Mesenchymal stem cell (in vitro differentiated cells and primary cell): Measurements from ENCODE around the gene URI1.
"Not testable (repeated sequence)": the region's sequence is repeated elsewhere in the genome, so short reads cannot be mapped to it uniquely, and the experiment has no call there.

Experiments
- DNase-seq: peaks from one replicate; pipeline ENCODE4 v3.0.0-alpha.2; 2013
- H2AFZ ChIP-seq: one replicate; pipeline ENCODE4 v1.6.1; 2013; ENCODE audit warnings: low read depth, mild to moderate bottlenecking, control low read depth, inconsistent platforms, low read length, moderate library complexity
- H2AK5ac ChIP-seq: 2 replicates; pipeline ENCODE4 v1.6.1; 2013; ENCODE audit warnings: low read length, moderate library complexity, mild to moderate bottlenecking, inconsistent platforms; ENCODE audit not compliant: severe bottlenecking
- H2BK120ac ChIP-seq: one replicate; pipeline ENCODE4 v1.6.1; 2013; ENCODE audit warnings: low read depth, mild to moderate bottlenecking, inconsistent platforms, low read length, moderate library complexity
- H2BK12ac ChIP-seq, 2 experiments: one replicate each; pipeline ENCODE4 v1.6.1; 2013; ENCODE audit warnings: inconsistent platforms in 2 of 2, low read length in 2 of 2, mild to moderate bottlenecking in 2 of 2, moderate library complexity in 2 of 2, control low read depth in 1 of 2
- H2BK15ac ChIP-seq: one replicate; pipeline ENCODE4 v1.6.1; 2013; ENCODE audit warnings: mild to moderate bottlenecking, low read depth, inconsistent platforms; ENCODE audit not compliant: poor library complexity, severe bottlenecking
- H2BK5ac ChIP-seq: 2 replicates; pipeline ENCODE4 v1.6.1; 2013; ENCODE audit warnings: low read depth, mild to moderate bottlenecking, low read length, control low read depth, inconsistent platforms; ENCODE audit not compliant: poor library complexity, severe bottlenecking
- H3K14ac ChIP-seq, 2 experiments: one replicate each; pipeline ENCODE4 v1.6.1; 2013; ENCODE audit warnings: inconsistent platforms in 2 of 2, low read length in 2 of 2, control low read depth in 1 of 2, mild to moderate bottlenecking in 1 of 2, moderate library complexity in 1 of 2
- H3K18ac ChIP-seq, 2 experiments: one replicate each; pipeline ENCODE4 v1.6.1; 2013; ENCODE audit warnings: inconsistent platforms in 2 of 2, low read length in 2 of 2, control low read depth in 1 of 2, low read depth in 1 of 2, mild to moderate bottlenecking in 1 of 2
- H3K23ac ChIP-seq, 2 experiments: one replicate each; pipeline ENCODE4 v1.6.1; 2013; ENCODE audit warnings: inconsistent platforms in 2 of 2, low read length in 2 of 2, mild to moderate bottlenecking in 2 of 2, moderate library complexity in 2 of 2, control low read depth in 1 of 2
- H3K27ac ChIP-seq: 2 replicates; pipeline ENCODE4 v1.5.1; 2013; ENCODE audit warnings: mild to moderate bottlenecking, moderate library complexity, low read length, control low read depth, inconsistent platforms; ENCODE audit not compliant: poor library complexity, severe bottlenecking
- H3K27me3 ChIP-seq, 2 experiments: 2 replicates each; pipeline versions ENCODE4 v1.6.1 to v1.7.0; 2013; ENCODE audit warnings: low read length in 2 of 2, mild to moderate bottlenecking in 2 of 2, moderate library complexity in 2 of 2, control low read depth in 1 of 2, inconsistent platforms in 1 of 2; ENCODE audit not compliant: control insufficient read depth in 1 of 2, insufficient read depth in 1 of 2
- H3K36me3 ChIP-seq, 2 experiments: 2 replicates each; pipeline versions ENCODE4 v1.6.1 to v1.7.0; 2013; ENCODE audit warnings: low read length in 2 of 2, control low read depth in 1 of 2, inconsistent platforms in 1 of 2, low read depth in 1 of 2, mild to moderate bottlenecking in 1 of 2; ENCODE audit not compliant: insufficient read depth in 2 of 2, control insufficient read depth in 1 of 2
- H3K4ac ChIP-seq, 2 experiments: one replicate each; pipeline ENCODE4 v1.6.1; 2013; ENCODE audit warnings: inconsistent platforms in 2 of 2, low read length in 2 of 2, mild to moderate bottlenecking in 2 of 2, moderate library complexity in 2 of 2, control low read depth in 1 of 2, low read depth in 1 of 2
- H3K4me1 ChIP-seq: 2 replicates; pipeline ENCODE4 v1.6.1; 2013; ENCODE audit warnings: low read depth, low read length, control low read depth; ENCODE audit not compliant: control insufficient read depth, insufficient read depth
- H3K4me2 ChIP-seq: 2 replicates; pipeline ENCODE4 v1.6.1; 2013; ENCODE audit warnings: low read length, mild to moderate bottlenecking, inconsistent platforms; ENCODE audit not compliant: poor library complexity, severe bottlenecking
- H3K4me3 ChIP-seq, 2 experiments: 2 replicates each; pipeline versions ENCODE4 v1.5.1 to v1.7.0; 2013; ENCODE audit warnings: low read length in 2 of 2, mild to moderate bottlenecking in 2 of 2, control low read depth in 1 of 2, low read depth in 1 of 2; ENCODE audit not compliant: insufficient read depth in 1 of 2
- H3K79me1 ChIP-seq: replicated peaks from 2 replicates; pipeline ENCODE4 v1.6.1; 2013; ENCODE audit warnings: mild to moderate bottlenecking, control low read depth, low read length, inconsistent platforms; ENCODE audit not compliant: poor library complexity, severe bottlenecking
- H3K9ac ChIP-seq: 2 replicates; pipeline ENCODE4 v1.7.0; 2013; ENCODE audit warnings: mild to moderate bottlenecking, low read length, moderate library complexity
- H3K9me3 ChIP-seq: 2 replicates; pipeline ENCODE4 v1.7.0; 2013; ENCODE audit warnings: mild to moderate bottlenecking, low read length; ENCODE audit not compliant: control insufficient read depth
- H4K8ac ChIP-seq: one replicate; pipeline ENCODE4 v1.6.1; 2013; ENCODE audit warnings: inconsistent platforms, mild to moderate bottlenecking, low read length, moderate library complexity
- H4K91ac ChIP-seq: one replicate; pipeline ENCODE4 v1.6.1; 2013; ENCODE audit warnings: mild to moderate bottlenecking, low read length, inconsistent platforms
- WGBS: methylation state at CpG from one replicate; pipeline ENCODE4 v1.1.7; 2013; ENCODE audit warnings: mixed read lengths; 5-methylcytosine and 5-hydroxymethylcytosine counted together

The URI1 gene

DNA sequence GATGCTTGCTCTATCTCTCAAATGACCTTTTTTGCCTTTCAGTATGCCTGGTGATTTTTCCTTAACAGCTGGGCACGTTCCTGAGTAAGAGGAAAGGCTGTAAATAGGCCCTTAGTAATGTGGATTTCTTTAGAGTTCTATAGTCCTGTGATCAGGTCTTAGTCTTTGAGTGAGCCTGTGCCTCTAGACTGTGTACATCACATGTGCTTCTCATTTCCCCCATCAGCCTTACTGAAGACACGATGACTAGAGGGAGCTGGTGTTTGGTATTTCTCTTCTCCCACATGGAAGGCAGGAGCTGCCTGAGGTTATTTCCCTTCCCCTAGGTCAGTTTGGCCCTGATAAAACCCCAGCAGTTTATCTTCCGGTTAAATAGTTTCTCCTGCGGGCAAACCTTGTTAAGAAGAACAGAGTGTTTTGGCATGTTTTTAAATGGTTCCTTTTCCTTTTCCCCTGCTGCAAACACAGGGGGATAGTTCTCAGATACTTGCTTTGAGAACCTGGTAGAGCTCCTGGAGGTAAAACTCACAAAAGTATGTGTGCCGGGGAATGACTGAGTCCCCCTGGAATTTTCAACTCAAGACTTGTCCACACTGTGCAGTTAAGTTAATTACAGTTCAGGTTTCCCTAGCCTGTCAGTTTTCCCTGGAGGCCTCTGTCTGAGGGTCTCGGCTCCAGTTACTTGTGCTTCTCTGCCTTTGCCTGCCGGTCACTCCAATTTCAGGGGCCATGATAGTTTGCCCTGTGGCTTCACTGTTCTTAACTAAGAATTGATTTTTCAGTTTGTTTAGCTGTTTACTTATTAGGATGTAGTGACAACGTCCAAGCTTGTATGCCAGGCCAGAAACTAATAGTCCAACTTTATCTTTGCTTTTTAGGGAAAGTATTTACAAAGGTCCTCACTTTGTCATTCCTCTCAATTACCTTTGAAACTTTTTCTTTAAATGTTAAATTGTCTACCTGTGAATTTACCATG, 94.4 kb downstream of the URI1 start:
- Histone ChIP-seq H3K23ac (no peak overlapping the region), H3K4ac (no peak overlapping the region), H3K79me1 (peaks cover 3% of the 10 kb centered on the region), H3K18ac (no peak overlapping the region), H3K27ac (peak overlapping the region; percentile 95), H2BK12ac (no peak overlapping the region), H3K36me3 (peaks cover 5 to 50% of the 10 kb centered on the region in 2 experiments), H2BK5ac (peak overlapping the region; percentile 48), H2BK15ac (no peak overlapping the region), H3K9me3 (peaks cover 3% of the 10 kb centered on the region), H4K91ac (no peak overlapping the region), H2AFZ (no peak overlapping the region), H2BK120ac (no peak overlapping the region), H3K27me3 (no peaks in the 10 kb centered on the region), H4K8ac (no peak overlapping the region), H2AK5ac (no peak overlapping the region), H3K4me3 (no peak overlapping the region), H3K14ac (no peak overlapping the region), H3K4me1 (peaks cover 5% of the 10 kb centered on the region), H3K9ac (no peak overlapping the region), H3K4me2 (peak overlapping the region; percentile 1)
- 76% methylated on average over 7 of the region's 8 CpGs for WGBS
- peak; percentile 3 for DNase-seq

DNA sequence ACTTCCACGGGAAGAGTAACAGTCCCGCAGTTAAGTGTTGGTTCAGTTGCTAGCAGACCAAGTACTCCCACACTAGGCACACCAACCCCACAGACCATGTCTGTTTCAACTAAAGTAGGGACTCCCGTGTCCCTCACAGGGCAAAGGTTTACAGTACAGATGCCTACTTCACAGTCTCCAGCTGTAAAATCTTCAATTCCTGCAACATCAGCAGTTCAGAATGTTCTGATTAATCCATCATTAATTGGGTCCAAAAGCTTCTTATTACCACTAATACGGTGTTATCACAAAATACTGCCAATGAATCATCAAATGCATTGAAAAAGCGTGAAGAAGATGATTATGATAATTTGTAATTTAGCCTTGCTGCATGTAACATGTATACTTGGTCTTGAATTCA, 95.8 kb downstream of the URI1 start:
- H3K4me3 ChIP-seq = no peak overlapping the region
- DNase-seq = no peak
- no peak overlapping the region for H2AK5ac ChIP-seq
- H2BK5ac ChIP-seq = no peak overlapping the region
- H2BK120ac ChIP-seq = no peak overlapping the region
- H3K9ac ChIP-seq = no peak overlapping the region
- H3K14ac ChIP-seq = no peak overlapping the region
- no peak overlapping the region for H3K18ac ChIP-seq
- H3K9me3 ChIP-seq = peaks cover 3% of the 10 kb centered on the region
- H3K4ac ChIP-seq = no peak overlapping the region
- H3K27me3 ChIP-seq = no peaks in the 10 kb centered on the region
- H3K23ac ChIP-seq = no peak overlapping the region
- H3K79me1 ChIP-seq = peaks cover 4% of the 10 kb centered on the region
- 94% methylated on average over 4 of the region's 5 CpGs for WGBS
- no peak overlapping the region for H2AFZ ChIP-seq
- H3K4me2 ChIP-seq = no peak overlapping the region
- no peak overlapping the region for H3K27ac ChIP-seq
- H3K36me3 ChIP-seq = peaks cover 5 to 38% of the 10 kb centered on the region in 2 experiments
- peaks cover 5% of the 10 kb centered on the region for H3K4me1 ChIP-seq
- no peak overlapping the region for H4K91ac ChIP-seq
- H2BK12ac ChIP-seq = no peak overlapping the region
- H4K8ac ChIP-seq = no peak overlapping the region
- no peak overlapping the region for H2BK15ac ChIP-seq

DNA sequence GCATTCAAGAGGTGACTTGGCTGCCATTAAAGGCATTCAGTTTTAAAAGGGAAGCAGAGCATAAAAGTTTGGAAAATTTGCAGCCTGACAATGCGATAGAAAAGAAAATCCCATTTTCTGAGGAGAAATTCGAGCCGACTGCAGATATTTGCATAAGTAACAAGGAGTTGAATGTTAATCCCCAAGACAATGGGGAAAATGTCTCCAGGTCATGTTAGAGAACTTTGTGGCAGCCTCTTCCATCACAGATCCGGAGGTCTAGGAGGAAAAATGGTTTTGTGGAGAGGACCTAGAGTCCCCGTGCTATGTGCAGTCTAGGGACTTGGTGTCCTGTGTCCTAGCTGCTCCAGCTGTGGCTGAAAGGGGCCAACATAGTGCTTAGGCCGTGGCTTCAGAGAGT, 99.9 kb downstream of the URI1 start:
- H3K9me3 ChIP-seq, H3K4ac ChIP-seq, H3K9ac ChIP-seq, H3K23ac ChIP-seq, H2BK15ac ChIP-seq, H4K8ac ChIP-seq, DNase-seq, H3K18ac ChIP-seq, H3K4me3 ChIP-seq, H3K27me3 ChIP-seq, H3K79me1 ChIP-seq, H3K27ac ChIP-seq, H2BK5ac ChIP-seq, H4K91ac ChIP-seq, H2AFZ ChIP-seq, H3K4me1 ChIP-seq, H3K14ac ChIP-seq, H2BK120ac ChIP-seq, H2AK5ac ChIP-seq, H2BK12ac ChIP-seq, H3K4me2 ChIP-seq: not testable (repeated sequence)
- 98% methylated on average over 6 of the region's 6 CpGs for WGBS
- peaks cover 5 to 16% of the 10 kb centered on the region in 2 experiments for H3K36me3 ChIP-seq

DNA sequence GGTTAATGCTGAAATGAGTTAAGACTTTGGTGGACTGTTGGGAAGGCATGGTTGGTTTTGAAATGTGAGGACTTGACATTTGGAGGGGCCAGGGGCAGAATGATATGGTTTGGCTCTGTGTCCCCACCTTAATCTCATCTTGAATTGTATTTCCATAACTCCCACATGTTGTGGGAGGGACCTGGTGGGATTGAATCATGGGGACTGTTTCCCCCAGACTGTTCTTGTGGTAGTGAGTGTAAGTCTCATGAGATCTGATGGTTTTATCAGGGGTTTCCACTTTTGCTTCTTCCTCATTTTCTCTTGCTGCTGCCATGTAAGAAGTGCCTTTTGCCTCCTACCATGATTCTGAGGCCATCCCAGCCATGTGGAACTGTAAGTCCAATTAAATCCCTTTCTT, 101.0 kb downstream of the URI1 start:
- H3K4me2 ChIP-seq, H3K23ac ChIP-seq, H4K8ac ChIP-seq, H2BK12ac ChIP-seq, H3K14ac ChIP-seq, H3K9ac ChIP-seq, H3K4ac ChIP-seq, H4K91ac ChIP-seq, H3K79me1 ChIP-seq, DNase-seq, H3K9me3 ChIP-seq, H3K27me3 ChIP-seq, H3K18ac ChIP-seq, H3K27ac ChIP-seq, H2BK120ac ChIP-seq, H2AK5ac ChIP-seq, H3K4me3 ChIP-seq, H2BK15ac ChIP-seq, H3K36me3 ChIP-seq, H2BK5ac ChIP-seq, H3K4me1 ChIP-seq, H2AFZ ChIP-seq: not testable (repeated sequence)
